NCI-H446 (cell line): Measurements from ENCODE around the gene SCN3B.
"Not testable (repeated sequence)": the region's sequence is repeated elsewhere in the genome, so short reads cannot be mapped to it uniquely, and the experiment has no call there.

ENCODE experiments used
- DNase-seq, 2 experiments: peaks; one replicate each; lab custom pipeline; 2025; lab: John Stamatoyannopoulos, UW

SCN3B gene, protein sequence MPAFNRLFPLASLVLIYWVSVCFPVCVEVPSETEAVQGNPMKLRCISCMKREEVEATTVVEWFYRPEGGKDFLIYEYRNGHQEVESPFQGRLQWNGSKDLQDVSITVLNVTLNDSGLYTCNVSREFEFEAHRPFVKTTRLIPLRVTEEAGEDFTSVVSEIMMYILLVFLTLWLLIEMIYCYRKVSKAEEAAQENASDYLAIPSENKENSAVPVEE

DNA sequence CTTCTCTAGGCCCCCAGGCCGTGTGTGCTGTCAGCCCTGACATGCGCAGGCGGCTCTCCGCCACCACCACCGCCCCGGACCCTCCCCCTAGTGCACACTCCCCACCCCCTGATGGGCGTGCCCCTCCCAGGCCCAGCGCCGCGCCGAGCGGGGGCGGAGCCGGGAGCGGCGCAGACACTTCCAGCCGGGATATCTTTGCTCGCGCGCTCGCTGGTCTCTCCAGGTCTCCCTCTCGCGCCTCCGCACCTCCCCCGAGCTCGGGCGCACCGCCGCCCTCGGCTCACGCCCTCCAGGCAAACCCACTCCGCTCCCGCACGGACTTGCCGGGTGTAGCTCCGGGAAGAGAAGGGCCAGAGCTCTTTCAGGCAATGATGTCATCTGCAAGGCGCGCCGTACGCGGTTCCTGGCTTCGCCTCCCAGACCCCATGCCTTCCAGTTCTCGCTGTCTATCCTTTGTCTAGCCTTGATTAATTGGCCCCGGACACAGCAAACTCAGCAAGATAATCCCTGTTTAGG lies at the start of gene SCN3B:
Gene SCN3B, minus strand, starts transcription at position 59 of the 516 bp plus-strand sequence. CDS start 823 bp downstream, outside the sequence.
- DNase-seq: peak; percentile 91 to 92

DNA sequence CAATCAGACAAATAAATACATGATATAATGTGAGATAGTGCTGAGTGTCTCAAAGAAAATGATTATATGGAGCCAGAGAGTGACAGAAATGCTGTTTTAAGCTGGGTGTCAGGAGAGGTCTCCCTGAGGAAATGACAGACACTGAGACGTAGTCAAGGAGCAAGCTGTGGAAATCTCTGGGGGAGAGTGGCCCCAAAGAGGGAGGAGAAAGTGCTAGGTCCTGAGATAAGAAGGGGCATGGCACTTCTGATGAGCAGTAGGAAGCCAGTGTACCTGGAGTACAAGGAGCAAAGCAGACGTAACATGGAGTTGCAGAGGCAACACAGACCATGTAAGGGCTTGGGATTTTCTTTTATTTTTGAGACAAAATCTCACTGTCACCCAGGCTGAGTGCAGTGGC lies 48.3 kb upstream of the SCN3B start:
- DNase-seq: no peak

DNA sequence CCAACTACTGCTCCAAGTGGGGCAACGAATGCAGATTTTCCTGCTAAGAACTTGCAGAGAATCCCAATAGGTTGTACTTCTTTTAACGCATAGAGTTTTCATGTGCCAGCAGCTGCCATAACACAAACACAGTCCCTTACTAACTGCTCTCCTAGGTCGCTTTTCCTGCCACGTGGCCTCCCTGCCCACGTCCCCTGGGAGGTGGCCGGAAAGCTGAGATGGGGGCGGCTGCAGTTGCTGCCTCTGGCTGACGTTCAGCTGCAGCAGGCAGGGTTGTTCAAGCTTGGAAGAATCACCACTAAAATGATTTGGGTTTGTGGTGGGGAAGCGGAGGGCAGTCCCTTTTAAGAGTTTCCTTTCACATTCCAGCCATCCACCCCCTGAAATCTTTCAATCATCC lies 47.7 kb upstream of the SCN3B start:
- no peak for DNase-seq

DNA sequence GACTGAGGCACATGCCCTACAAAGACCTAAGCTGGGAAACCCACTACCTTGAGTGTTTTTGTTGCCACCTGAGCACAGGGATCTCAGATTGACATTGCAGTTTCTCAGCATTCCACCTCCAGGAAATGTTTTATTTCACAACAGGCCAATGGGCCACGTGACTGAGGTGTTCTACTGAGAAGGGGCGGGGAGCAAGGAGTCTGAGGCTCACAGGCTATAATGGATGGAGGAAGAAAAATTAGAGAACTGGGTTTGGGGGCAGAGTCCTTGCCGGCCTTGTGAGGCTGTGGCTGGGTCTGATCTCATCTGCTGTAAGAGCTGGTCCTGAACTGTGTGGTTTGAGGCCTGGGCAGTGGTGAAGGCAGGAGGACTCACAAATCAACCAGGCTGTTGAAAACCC lies 46.3 kb upstream of the SCN3B start:
- DNase-seq: no peak

DNA sequence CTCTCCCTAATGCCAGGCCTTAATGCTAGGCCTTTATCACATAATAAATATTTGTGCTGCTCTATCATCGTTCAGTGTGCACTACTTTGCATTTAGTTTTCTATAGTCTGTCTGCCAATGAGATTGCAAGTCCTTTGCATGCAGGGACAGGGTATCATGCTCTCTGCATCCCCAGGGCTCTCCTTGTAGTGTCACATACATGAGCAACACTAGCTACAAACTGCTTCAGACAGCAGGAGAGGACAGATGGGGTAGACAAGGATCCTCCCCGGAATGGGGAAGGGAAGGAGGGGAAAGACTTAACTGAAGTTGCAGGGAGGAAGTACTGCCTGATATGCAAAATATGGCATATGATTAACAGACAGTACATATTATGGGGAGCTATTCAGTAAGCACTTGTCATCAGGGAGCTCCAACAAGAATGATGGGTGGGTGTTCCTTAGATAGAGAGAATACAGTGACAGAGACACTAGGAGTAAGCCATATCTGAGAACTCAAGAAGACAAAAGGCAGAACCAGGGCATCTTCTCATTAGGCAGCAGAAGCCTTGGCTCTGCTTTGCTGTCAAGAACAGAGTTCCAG lies 44.2 kb upstream of the SCN3B start:
- DNase-seq: no peak

DNA sequence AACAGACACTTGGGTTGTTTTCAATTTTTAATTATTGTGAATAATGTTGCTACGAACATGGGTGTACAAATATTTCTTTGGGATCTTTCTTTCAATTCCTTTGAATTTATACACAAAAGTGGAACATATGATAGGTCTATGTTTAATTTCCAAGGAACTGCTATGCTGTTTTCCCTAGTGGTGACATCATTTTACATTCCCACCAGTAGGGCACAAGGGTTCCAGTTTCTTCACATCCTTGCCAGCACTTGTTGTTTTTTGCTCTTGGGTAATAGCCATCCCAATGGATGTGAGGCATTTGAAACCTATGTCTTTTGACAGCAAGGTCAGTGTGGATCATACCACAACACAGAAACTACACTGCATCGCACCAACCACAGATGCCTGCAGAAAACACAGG lies 41.8 kb upstream of the SCN3B start:
- DNase-seq: no peak

DNA sequence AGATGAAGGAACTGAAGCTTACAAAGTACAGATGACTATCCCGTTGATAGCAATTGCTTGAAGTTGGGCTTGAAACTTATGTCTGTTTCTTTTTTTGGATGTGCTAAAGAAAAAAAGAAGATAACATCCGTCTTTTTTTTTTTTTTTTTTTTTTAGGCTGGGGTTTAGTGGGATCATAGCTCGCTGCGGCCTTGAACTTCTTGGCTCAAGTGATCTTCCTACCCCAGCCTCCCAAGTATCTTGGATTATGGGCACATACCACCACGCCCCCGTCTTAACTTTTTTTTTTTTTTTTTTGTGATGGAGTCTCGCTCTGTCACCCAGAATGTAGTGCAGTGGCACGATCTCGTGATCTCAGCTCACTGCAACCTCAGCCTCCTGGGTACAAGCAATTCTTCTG lies 40.8 kb upstream of the SCN3B start:
- no peak for DNase-seq

DNA sequence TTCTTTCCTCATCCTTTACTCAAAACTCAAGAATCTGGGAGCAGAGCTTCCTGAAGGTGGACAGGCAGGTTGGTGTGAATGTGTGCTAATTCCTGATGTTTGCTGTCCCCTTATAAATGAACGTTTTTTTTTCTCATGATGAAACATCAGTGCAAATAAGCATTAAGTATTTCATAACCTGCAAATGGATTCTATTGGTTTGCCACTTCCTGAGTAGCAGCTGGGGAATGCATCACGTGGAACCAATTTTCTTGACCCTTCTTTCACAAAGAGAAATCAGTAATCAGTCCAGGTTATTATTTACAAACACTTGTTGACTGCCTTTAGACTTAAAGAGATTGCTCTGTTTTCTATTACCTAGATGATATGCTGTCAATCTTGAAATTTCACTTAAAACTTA lies 40.1 kb upstream of the SCN3B start:
- DNase-seq: no peak

DNA sequence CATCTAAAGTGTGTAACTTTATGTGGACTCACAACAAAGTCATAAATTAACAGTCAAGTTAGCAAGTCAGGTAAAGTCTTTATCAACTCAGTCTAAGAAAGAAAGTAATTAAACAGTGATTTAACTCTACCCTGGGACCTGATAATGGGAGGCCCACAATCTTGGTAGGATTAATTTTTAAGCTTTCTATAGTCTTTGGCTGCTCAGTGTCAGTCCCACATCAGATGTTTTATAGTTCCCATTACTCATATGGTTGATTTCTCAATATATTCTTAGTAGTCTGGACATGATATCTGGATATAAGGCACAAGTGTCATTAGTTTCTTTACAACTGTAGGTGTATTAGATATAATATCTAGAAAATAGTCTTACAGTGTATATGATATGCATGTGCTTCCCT lies 38.5 kb upstream of the SCN3B start:
- no peak for DNase-seq

DNA sequence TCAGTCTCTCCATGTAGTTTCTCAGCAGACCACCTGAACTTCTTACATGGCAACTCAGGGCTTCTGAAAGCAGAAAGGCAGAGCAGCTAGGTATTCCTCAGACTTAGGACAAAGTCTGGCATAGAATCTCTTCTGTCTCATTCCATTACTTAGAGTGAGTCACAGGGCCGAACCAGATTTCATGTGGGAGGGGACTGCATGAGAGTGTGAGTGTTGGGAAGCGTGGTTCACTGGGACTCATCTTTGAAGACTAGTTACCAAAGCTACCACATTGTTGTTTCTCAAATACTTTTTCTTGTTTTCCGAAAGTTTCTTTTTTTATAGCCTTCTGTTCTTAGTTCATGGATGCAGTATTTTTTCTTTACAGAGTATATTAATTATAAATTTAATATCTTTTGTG lies 36.1 kb upstream of the SCN3B start:
- no peak for DNase-seq

DNA sequence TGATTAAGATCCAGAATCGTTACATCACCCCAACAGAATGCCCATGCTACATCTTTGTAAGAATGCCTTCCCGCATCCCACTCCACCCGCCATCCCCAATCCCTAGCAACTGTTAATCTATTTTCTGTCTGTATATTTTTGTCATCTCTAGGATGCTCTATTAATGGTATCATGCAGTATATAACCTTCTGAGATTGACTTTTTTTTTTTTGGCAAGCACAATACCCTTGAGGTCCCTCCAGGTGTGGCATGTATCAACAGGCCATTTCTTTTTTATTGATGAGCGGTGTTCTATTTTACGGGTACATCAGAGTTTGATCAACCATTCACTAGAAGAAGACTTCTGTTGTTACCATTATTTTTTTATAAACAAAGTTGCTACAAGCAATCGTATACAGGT lies 30.2 kb upstream of the SCN3B start:
- no peak for DNase-seq

DNA sequence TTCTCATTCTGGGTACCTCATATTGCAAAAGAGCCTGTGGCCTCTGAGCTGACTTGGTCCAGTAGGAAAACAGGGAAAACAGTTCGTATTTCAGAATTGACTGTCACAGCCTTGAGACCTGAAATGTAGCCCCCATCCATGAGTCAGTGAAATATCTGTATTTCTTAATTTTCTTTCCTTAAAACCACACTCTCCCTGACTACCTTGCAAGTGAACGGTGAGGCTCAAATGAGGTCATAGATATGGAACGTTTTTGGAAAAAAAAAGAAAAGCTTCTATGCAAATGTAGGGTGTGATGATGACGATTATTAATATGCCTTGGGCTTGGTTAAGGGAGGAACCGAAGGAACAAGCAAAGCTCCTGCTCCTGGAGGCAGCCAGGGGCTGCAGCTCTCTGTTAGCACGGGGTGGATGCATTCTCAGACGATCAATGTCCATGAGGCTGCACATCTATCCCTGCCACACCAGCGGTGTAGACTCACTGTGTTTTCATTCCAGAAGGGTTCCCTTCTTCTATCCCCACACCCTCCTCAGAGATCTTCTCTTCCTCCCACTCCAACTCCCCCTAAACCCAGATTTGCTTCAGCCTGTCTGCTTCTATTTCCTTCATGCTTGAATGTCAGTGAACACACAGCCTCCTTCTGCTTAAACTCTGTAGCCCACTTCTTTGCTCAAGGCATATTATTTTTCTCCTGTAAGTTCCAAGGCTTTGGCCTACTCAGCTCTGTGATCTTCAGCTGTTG lies 29.2 kb upstream of the SCN3B start:
- no peak for DNase-seq

DNA sequence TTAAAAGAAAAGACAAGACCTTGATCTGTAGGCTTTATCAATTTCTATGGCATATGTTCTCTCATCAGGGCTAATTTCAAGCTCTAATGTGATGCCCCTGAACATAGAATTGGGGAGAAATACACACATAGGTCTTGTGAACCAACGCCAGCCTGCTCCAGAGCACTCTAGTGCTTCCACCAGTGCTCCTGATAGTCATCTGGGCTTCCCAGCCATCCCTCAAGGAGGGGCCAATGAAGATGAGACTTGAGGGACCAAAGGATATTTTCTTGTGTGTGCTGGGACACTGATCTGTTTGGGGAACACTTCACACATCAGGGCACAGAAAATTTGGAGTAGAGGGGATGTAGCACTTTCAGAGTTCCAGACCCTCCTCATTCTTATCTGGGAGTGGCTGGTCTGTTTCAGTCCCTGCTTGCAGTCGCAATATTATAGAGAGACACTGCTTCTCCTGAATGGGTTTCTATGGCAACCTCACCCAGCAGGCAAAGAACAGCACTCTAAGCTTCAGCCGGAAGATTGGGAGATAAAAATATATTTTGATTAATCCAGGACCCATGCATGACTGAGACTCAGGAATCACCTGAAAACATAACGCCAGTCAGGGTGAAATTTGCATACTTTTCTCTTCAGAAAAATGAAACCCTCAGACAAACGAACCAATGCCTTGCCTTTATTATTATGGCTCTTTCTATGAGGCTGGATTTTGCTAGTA lies 28.4 kb upstream of the SCN3B start:
- no peak for DNase-seq

DNA sequence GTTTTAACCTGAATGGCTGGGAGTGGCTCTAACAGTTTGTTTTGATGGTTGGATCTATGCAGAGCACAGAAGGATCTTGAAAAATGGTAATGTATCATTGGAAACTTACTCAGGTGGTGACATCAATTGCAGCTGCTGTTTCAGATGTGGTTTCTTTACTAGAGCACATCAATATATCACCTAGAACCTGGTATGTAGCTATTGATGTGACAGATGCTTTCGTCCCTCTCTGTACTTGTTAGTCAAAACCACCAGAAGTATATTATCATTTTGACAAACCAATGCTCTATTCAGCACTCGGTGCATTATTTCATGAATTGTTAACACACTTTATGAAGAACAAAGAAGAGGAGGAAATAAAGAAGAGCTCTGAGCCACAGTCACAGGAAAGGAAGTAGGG lies 26.6 kb upstream of the SCN3B start:
- no peak for DNase-seq

DNA sequence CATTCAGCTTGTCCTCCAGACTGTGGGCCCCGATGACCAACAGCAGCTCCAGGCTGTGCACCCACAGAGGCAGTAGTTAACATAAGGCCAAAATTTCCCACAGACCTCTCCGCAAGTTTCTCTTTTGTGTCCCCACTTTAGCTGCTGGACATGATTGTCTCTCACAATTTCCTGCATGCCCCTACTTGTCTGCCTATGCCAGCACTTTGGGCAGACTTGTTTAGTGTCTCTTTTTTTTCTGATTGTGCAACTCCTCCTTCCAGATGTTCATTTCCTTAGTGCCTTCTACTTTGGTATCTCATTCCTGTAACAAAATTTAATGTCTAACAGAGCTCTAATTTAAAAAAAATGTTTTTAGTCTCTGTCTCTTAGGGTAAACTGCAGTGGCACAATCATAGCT lies 23.8 kb upstream of the SCN3B start:
- DNase-seq: no peak

DNA sequence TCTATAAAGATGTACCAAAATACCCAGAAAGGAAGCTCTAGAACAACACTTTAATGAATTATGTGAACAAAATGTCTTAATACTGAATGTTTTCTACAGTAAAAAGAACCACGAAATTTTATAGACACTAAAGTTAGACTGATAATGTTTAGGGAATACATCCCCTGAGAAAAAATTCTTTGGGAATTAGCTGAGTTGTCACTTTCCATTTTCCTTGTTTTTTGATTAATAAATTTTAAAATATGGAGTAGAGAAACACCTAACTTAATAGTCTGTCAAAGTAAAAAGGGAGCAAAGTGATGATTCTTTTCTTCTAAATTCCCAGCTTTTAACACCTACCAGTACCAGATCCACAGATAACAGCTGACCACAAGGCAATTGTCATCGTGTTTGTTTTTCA lies 23.1 kb upstream of the SCN3B start:
- no peak for DNase-seq

DNA sequence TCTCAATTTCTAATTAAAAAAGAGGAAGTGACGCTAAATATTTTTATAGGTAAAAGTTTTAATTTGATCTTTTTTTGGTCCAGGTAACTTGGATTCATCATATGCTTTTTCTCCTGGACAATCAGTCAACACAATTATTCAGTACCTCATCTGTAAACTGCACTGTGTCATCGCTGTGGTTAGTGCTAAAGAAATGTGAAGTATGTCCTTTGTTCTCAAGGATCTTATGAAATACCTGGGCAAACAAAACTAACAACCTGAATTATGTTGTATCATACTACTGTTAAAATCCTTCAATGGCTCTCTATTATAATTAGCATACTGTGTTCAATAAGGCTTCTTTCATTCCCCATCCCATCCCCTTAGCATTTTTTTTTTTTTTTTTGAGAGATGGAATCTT lies 19.9 kb upstream of the SCN3B start:
- no peak for DNase-seq

DNA sequence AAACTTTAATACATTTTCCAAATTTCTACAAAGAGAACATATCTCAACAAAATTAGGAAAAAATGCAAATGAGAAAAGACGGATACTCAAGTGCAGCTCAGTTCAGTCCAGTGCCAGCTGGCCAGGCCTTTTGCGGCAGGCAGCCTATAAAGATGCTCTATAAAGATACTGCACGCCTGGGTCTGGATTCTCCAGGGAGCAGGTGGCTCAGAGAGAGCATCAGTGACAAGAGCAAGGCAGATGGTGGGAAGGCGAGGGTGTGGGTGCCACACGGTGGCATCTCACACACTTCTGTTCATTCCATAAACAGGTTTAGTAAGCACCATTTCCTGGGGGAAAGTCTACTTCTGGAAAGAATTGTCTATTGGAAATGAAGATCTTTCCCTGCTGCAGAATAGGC lies 18.1 kb upstream of the SCN3B start:
- DNase-seq: no peak

DNA sequence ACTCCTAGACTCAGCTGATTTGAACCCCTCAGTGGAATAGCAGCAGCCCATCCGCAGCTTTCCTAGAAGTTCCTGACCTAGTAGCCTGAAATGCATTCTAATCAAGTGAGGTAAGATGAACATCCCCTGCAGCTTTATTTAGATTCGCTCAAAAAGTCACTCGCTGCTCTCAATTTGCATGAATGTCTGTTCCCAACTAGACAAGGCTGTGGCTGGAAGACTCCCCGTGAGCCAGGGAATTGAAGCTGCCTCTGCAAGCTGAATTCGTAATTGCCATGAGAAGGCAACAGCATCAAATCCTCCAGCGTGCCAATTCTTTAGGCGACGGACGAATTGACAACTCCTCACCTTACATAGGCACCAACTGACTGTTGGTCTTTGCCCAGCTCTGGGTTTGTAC lies 17.1 kb upstream of the SCN3B start:
- no peak for DNase-seq

DNA sequence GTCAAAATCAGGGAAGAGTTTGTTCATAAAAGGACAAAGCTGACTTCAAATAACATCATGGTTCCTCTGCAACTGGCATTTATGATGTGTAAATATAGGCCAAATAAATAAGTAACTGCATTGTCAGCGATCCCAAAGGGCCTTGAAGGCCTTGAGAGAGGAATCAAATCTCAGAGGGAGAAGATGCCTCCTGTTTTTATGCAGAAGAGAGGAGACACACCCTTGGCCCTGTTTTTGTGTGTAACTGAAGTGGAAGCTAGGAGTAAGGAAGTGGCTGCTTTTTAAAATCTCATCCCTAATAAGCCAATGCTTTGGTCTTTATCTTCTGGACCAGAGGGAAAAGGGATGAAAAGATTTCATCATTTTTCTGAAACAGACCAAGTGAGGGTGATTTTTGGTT lies 15.7 kb upstream of the SCN3B start:
- DNase-seq: no peak

DNA sequence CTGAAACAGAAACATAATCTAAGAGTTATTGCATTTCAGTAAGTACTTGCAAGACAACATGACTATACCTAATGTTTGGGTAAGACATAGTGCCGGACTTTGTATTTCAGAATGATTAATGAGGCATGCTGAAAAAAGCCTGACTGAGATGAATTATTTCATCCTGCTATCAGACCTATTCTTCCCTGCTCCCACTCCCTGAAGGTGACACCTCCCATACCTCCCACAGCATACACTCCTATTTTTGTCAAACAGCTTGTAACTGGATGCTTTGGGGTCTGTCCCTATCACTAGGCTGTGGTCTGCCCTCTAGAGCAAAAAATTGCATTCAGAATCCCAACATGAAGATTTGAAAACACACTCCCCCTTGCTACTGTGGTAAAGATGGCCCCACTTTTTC lies 10.9 kb upstream of the SCN3B start:
- DNase-seq: no peak

DNA sequence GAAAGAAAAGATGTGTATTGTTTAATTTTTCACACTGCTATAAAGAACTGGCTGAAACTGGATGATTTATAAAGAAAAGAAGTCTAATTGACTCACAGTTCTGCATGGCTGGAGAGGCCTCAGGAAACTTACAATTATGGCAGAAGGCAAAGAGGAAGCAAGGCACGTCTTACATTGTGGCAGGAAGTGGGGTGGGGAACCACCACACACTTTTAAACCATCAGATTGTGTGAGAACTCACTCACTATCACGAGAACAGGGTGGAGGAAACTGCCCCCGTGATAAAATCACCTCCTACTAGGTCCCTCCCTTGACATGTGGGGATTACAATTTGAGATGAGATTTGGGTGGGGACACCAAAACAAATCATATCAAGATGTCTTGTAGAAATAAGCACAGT lies 5.5 kb upstream of the SCN3B start:
- not testable (repeated sequence) for DNase-seq

DNA sequence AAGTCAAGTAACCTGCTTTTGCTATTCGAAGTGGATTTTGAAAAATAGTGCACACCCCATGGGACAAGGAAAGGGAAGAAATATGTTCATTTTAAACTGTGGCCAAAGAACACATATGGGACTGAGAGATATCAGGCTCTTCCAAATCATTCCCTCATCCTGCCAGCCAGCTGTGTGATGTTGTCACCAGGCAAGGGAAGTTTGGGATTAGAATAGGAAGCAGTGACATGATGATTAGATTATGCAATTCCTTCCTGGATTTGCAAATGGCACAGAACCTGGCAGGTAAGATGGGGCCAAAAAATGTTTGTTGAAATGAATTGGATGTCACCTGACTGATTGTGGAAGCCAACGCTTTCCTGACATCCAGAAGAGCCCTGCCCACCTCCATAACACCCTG lies 4.9 kb upstream of the SCN3B start:
- no peak for DNase-seq
